Left renal pelvis (tissue), 4 donors: ENCODE results near the gene PI4KA. TPM values are rescaled to one million over a fixed set of nuclear protein-coding genes. Genes with fewer than 3 reads are reported as not detected.

Experiments
- polyA plus RNA-seq, 4 donors: library from polyadenylated mRNA; unstranded; fragments of 120-200 nt; gene quantifications; one replicate each; pipeline ENCODE4 v1.2.1, GENCODE V29; 2013; ENCODE audit not compliant: insufficient read length in 4 of 4

Gene PI4KA
- polyA plus RNA-seq, 4 donors: 48.9 to 92.8 (median 62.9) TPM

Other genes starting within 250 kb of the PI4KA start
- gene SERPIND1, start 84.7 kb downstream of the PI4KA start, polyA plus RNA-seq: 1 to 10 TPM; 2.0 to 3.8 (median 3.5) TPM
- gene SNAP29, start 196 bp upstream of the PI4KA start, polyA plus RNA-seq: 10 to 100 TPM; 28.6 to 34.6 (median 31.5) TPM
- 10 to 100 TPM; 63.5 to 71.7 (median 66.7) TPM for gene CRKL, start 58.6 kb upstream of the PI4KA start, polyA plus RNA-seq
- gene AIFM3, start 108.4 kb upstream of the PI4KA start, polyA plus RNA-seq: 1 to 10 TPM in 3 of 4 donors, under 1 TPM in 1; 0.83 to 1.2 (median 1.1) TPM
- 10 to 100 TPM; 44.2 to 67.4 (median 55.9) TPM for gene LZTR1, start 123.5 kb upstream of the PI4KA start, polyA plus RNA-seq
- gene THAP7, start 143.3 kb upstream of the PI4KA start, polyA plus RNA-seq: 10 to 100 TPM; 15.4 to 26.2 (median 21.2) TPM
- gene P2RX6, start 156.4 kb upstream of the PI4KA start, polyA plus RNA-seq: 1 to 10 TPM; 1.0 to 1.4 (median 1.2) TPM
- 1 to 10 TPM; 1.2 to 5.8 (median 1.3) TPM for gene SLC7A4, start 173.8 kb upstream of the PI4KA start, polyA plus RNA-seq
- gene LRRC74B, start 187.1 kb upstream of the PI4KA start, polyA plus RNA-seq: under 1 TPM; 0.06 to 0.24 (median 0.08) TPM